Activated CD8-positive, alpha-beta memory T cell treated with anti-CD3 and anti-CD28 coated beads for 36 hours (primary cell): ENCODE results near the gene TEX52. TPM values are rescaled to one million over a fixed set of nuclear protein-coding genes. Genes with fewer than 3 reads are reported as not detected.
"Not testable (repeated sequence)": the region's sequence is repeated elsewhere in the genome, so short reads cannot be mapped to it uniquely, and the experiment has no call there.

ENCODE experiments used
- CTCF ChIA-PET: fragments of 350-600 bp; sonication (Branson Sonifier 250); formaldehyde crosslinking; loops from one replicate; lab custom pipeline; 2021; ENCODE audit warnings: antibody characterized with exemption; lab: Charles Lee
- POLR2A ChIA-PET: fragments of 350-600 bp; sonication (Branson Sonifier 250); formaldehyde crosslinking; loops from one replicate; lab custom pipeline; 2021; ENCODE audit warnings: antibody characterized with exemption; lab: Charles Lee
- total RNA-seq, 2 experiments: library from RNA; stranded (reverse); gene quantifications; one replicate each; pipeline ENCODE4 v1.2.3, GENCODE V29; 2021

TEX52 gene
- total RNA-seq, 2 experiments from 2014 or later = not detected

- ChIA-PET CTCF (interaction anchor here (0.9 to 1.0 kb wide), 2 partner anchors 9 to 72 kb away, joined by 3 to 4 read pairs; no protein-coding TSS in a partner anchor), POLR2A (interaction anchor here (0.6 to 2.4 kb wide), 7 partner anchors 8 to 82 kb away, joined by 3 to 20 read pairs (median 4); partner anchors contain the start of genes FKBP4 and TULP3)
These were observed 20.5 kb upstream of the TEX52 start, which contains the start of the genes FOXM1 and RHNO1 for GRCh38 chr12:2877047-2877952. Gene FOXM1 (minus strand): TSS chr12:2877174. CDS start chr12:2874478, 2,696 bp downstream. Gene RHNO1 (plus strand): TSS chr12:2877223. CDS start chr12:2885367, 8,144 bp downstream.

- CTCF ChIA-PET = interaction anchor here (0.9 to 1.0 kb wide), 2 partner anchors 8 to 73 kb away, joined by 3 to 4 read pairs; no protein-coding TSS in a partner anchor
- POLR2A ChIA-PET = interaction anchor here (0.6 to 2.4 kb wide), 7 partner anchors 8 to 81 kb away, joined by 3 to 20 read pairs (median 4); partner anchors contain the start of genes FKBP4 and TULP3
These were observed 19.7 kb upstream of the TEX52 start for GRCh38 chr12:2876431-2877046.

GRCh38 chr12:2868986-2869632, 12.3 kb upstream of the TEX52 start:
- POLR2A ChIA-PET = interaction anchor here (0.6 to 0.7 kb wide), 2 partner anchors 22 to 474 kb away, joined by 4 to 5 read pairs; no protein-coding TSS in a partner anchor

GRCh38 chr12:2864198-2864597, 7.4 kb upstream of the TEX52 start:
- CTCF ChIA-PET = interaction anchor here (1.2 kb wide), 1 partner anchor 16 kb away, joined by 3 read pairs; no protein-coding TSS in a partner anchor
- POLR2A ChIA-PET = no interaction called here

More at GRCh38 chr12:2868986-2869632, 12.3 kb upstream of the TEX52 start:
- CTCF ChIA-PET = interaction anchor here (1.0 kb wide), 2 partner anchors 19 to 58 kb away, joined by 3 read pairs; no protein-coding TSS in a partner anchor

- CTCF ChIA-PET, POLR2A ChIA-PET: not testable (repeated sequence)
These were observed 6.6 kb upstream of the TEX52 start for GRCh38 chr12:2863402-2863801.

GRCh38 chr12:2862876-2863275, 6.0 kb upstream of the TEX52 start:
- CTCF ChIA-PET = no interaction called here

GRCh38 chr12:2860170-2860569, 3.3 kb upstream of the TEX52 start:
- ChIA-PET POLR2A (no interaction called here), CTCF (no interaction called here)

More at GRCh38 chr12:2862876-2863275, 6.0 kb upstream of the TEX52 start:
- POLR2A ChIA-PET = no interaction called here

GRCh38 chr12:2858944-2859421, 2.1 kb upstream of the TEX52 start:
- ChIA-PET POLR2A (no interaction called here), CTCF (no interaction called here)

GRCh38 chr12:2858334-2858733, 1.5 kb upstream of the TEX52 start:
- CTCF ChIA-PET = no interaction called here
- POLR2A ChIA-PET = no interaction called here

GRCh38 chr12:2857576-2857975, 737 bp upstream of the TEX52 start:
- CTCF ChIA-PET = interaction anchor here (0.8 kb wide), 1 partner anchor 10 kb away, joined by 3 read pairs; no protein-coding TSS in a partner anchor
- POLR2A ChIA-PET = no interaction called here

GRCh38 chr12:2856051-2856450, 788 bp downstream of the TEX52 start:
- POLR2A ChIA-PET = no interaction called here
- CTCF ChIA-PET = interaction anchor here (0.8 kb wide), 1 partner anchor 10 kb away, joined by 3 read pairs; no protein-coding TSS in a partner anchor

- ChIA-PET CTCF (interaction anchor here (0.8 kb wide), 1 partner anchor 10 kb away, joined by 3 read pairs; no protein-coding TSS in a partner anchor), POLR2A (no interaction called here)
These were observed 1.3 kb downstream of the TEX52 start for GRCh38 chr12:2855546-2855945.

- ChIA-PET CTCF (interaction anchor here (0.5 to 1.8 kb wide), 7 partner anchors 9 to 1241 kb away, joined by 3 to 7 read pairs (median 4); no protein-coding TSS in a partner anchor), POLR2A (no interaction called here)
These were observed 2.0 kb downstream of the TEX52 start for GRCh38 chr12:2854669-2855453.

GRCh38 chr12:2853626-2854025, 3.2 kb downstream of the TEX52 start:
- POLR2A ChIA-PET = no interaction called here
- CTCF ChIA-PET = interaction anchor here (1.4 to 2.4 kb wide), 6 partner anchors 11 to 188 kb away, joined by 3 to 7 read pairs (median 6); no protein-coding TSS in a partner anchor

GRCh38 chr12:2851931-2852330, 4.9 kb downstream of the TEX52 start:
- ChIA-PET CTCF (interaction anchor here (1.2 to 2.4 kb wide), 2 partner anchors 9 to 92 kb away, joined by 3 to 7 read pairs; no protein-coding TSS in a partner anchor), POLR2A (no interaction called here)

GRCh38 chr12:2845280-2845679, 11.6 kb downstream of the TEX52 start:
- ChIA-PET CTCF (interaction anchor here (0.7 to 1.2 kb wide), 2 partner anchors 10 to 197 kb away, joined by 3 read pairs; no protein-coding TSS in a partner anchor), POLR2A (no interaction called here)

GRCh38 chr12:2844786-2845185, 12.1 kb downstream of the TEX52 start:
- POLR2A ChIA-PET = no interaction called here

More at GRCh38 chr12:2844786-2845185, 12.1 kb downstream of the TEX52 start:
- CTCF ChIA-PET = no interaction called here
